Nephron progenitor cell (in vitro differentiated cells): ENCODE data around the gene OPN1MW3.

Experiments used
- DNase-seq: peaks from one replicate; pipeline ENCODE4 v3.0.0; 2021
- H3K27ac Mint-ChIP-seq: 2 replicates; pipeline ENCODE4 v1.8.0; 2021; ENCODE audit warnings: mild to moderate bottlenecking, moderate library complexity, mixed read lengths
- H3K27me3 Mint-ChIP-seq: 2 replicates; pipeline ENCODE4 v1.8.0; 2021; ENCODE audit warnings: mild to moderate bottlenecking, low read depth, mixed read lengths; ENCODE audit not compliant: poor library complexity
- H3K36me3 Mint-ChIP-seq: 2 replicates; pipeline ENCODE4 v1.8.0; 2021; ENCODE audit warnings: low read depth, mixed read lengths
- H3K4me1 Mint-ChIP-seq: 2 replicates; pipeline ENCODE4 v1.8.0; 2021; ENCODE audit warnings: mixed read lengths
- H3K4me3 Mint-ChIP-seq: 2 replicates; pipeline ENCODE4 v1.8.0; 2021; ENCODE audit warnings: mild to moderate bottlenecking, moderate library complexity, mixed read lengths
- H3K9me3 Mint-ChIP-seq: 2 replicates; pipeline ENCODE4 v1.8.0; 2021; ENCODE audit warnings: mild to moderate bottlenecking, moderate library complexity, mixed read lengths
- CTCF ChIP-seq: fragments of 200-600 bp; sonication (generic); IDR thresholded peaks from 2 replicates; pipeline ENCODE4 v1.5.0; 2021; ENCODE audit warnings: antibody characterized with exemption

Gene OPN1MW3

DNA sequence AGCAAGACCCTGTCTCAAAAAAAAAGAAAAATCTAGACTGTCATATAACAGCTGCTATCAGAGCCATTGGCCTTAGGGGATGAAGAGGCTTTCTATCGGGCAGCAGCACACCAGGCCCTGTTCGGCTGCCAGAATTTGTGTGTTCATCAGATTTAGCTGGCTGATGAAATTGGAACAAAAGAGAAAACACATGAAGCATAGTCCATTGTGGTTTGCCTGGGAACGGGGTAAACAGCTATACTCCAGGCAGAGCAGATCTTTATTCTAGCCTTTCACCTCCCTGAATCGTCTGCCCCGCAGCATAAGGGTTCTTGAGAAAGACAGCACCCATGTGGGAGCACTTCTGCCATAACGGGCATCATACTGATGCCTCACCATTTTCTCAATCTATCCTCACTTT is 49.8 kb downstream of the OPN1MW3 start:
- Mint-ChIP-seq H3K36me3 (no peaks in the 10 kb centered on the region), H3K9me3 (peaks cover 73% of the 10 kb centered on the region), H3K4me1 (peaks cover 62% of the 10 kb centered on the region), H3K4me3 (no peak overlapping the region), H3K27me3 (peaks cover 4% of the 10 kb centered on the region), H3K27ac (no peak overlapping the region)
- no peak for DNase-seq
- TF ChIP-seq CTCF = no peak

DNA sequence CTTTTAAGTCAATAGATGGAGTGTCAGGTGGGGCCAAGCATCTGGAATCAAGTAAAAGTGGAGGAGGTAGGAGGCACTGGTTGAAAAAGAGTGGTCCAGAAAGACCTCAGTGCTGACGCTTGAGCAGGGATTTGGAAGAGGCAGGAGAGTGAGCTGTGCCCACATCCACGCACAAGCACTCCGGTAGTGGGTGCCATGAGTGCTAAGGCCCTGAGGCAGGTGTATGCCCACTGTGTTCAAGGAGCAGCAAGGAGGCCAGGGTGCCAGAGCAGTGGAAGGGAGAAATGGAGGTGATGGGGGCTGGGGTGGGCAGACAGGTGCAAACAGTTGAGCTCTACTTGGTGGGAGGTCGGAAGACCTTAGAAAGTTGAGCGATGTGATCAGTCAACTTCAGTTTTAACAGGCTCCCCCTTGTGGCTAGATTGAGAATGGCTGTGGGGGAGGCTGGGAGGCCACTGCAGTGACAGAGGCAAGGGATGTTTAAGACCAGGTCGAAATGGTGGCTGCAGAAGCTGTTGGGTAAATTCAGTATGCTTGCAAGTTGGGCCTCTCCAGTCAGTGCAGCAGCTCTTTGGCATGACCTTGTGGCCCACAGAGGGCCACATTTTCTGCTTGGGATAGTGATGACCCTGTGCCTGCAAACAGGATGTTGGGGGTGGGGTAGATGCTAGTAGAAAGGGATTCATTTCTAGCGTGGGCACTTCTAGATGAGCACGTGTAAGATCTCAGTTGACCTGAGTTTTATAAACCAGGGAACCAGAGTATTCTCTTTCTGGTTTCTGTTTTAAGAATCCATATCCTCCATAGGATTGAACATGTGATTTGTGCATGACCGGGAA is 50.9 kb downstream of the OPN1MW3 start:
- TF ChIP-seq CTCF = peak; percentile 49
- peak overlapping the region; percentile 74 for H3K27ac Mint-ChIP-seq
- H3K4me1 Mint-ChIP-seq = peaks cover 68% of the 10 kb centered on the region
- H3K36me3 Mint-ChIP-seq = no peaks in the 10 kb centered on the region
- peak; percentile 75 for DNase-seq
- H3K27me3 Mint-ChIP-seq = peaks cover 4% of the 10 kb centered on the region
- H3K9me3 Mint-ChIP-seq = peaks cover 76% of the 10 kb centered on the region
- H3K4me3 Mint-ChIP-seq = no peak overlapping the region

- Mint-ChIP-seq H3K4me1 (peaks cover 62% of the 10 kb centered on the region), H3K4me3 (no peak overlapping the region), H3K9me3 (peaks cover 75% of the 10 kb centered on the region), H3K36me3 (no peaks in the 10 kb centered on the region), H3K27me3 (peaks cover 4% of the 10 kb centered on the region), H3K27ac (no peak overlapping the region)
- TF ChIP-seq CTCF = no peak
- no peak for DNase-seq
Observed at GRCh38 chrX:154309041-154309775, 51.8 kb downstream of the OPN1MW3 start.

DNA sequence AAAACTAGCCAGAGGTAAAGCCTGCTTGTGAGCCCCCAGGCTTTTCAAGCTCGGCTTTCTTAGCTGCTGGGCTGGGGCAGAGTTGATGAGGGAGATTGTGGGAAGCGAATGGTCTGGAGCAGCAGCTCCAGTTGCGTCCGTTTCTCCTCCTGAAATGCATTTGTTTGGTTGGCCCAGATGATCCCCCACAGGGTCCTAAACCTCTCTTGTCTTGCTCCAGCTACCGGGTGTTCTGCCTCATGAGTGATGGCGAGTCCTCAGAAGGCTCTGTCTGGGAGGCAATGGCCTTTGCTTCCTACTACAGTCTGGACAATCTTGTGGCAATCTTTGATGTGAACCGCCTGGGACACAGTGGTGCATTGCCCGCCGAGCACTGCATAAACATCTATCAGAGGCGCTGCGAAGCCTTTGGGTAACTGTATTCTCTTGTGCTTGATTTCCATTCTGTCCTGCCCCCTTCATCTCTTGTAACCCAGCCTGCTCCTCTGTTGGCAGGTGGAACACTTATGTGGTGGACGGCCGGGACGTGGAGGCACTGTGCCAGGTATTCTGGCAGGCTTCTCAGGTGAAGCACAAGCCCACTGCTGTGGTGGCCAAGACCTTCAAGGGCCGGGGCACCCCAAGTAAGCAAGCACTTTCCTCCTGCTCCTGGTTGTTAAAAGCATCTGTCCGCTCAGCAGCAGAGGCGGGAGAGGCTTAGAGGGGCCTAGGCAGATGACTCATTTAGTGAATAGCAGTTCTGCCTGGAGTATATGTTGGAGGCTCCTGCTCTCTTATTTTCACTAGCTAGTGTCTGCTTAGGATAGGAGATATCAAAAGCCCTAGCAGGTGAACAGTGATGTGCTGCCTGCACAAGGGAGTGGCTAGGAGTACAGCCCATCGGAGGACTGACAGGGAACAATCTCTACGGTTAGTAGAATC is 53.5 kb downstream of the OPN1MW3 start:
- Mint-ChIP-seq H3K9me3 (peaks cover 76% of the 10 kb centered on the region), H3K36me3 (no peaks in the 10 kb centered on the region), H3K4me1 (peaks cover 46% of the 10 kb centered on the region), H3K4me3 (no peak overlapping the region), H3K27ac (no peak overlapping the region), H3K27me3 (peaks cover 4% of the 10 kb centered on the region)
- DNase-seq = no peak
- TF ChIP-seq CTCF = no peak

DNA sequence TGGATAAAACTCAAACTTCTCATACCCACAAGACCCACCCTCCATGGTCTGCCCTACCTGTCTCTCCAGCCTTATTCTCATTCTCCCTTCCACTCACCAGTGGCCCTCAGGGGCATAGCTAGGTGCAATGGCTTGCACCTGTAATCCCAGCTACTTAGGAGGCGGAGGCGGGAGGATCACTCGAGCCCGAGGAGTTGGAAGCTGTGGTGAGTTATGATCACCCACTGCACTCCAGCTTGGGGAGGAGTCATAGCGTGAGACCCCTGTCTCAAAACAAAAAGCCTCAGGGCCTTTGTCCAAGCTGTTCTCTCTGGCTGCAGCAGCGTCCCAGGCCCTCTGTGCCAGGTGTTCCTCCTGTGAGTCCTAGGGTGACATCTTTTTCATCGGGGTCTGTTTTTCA is 54.7 kb downstream of the OPN1MW3 start:
- Mint-ChIP-seq H3K9me3 (peaks cover 70% of the 10 kb centered on the region), H3K36me3 (no peaks in the 10 kb centered on the region), H3K27me3 (peaks cover 4% of the 10 kb centered on the region), H3K27ac (no peak overlapping the region), H3K4me3 (no peak overlapping the region), H3K4me1 (peaks cover 44% of the 10 kb centered on the region)
- DNase-seq = no peak
- TF ChIP-seq CTCF = no peak
